GM12875 (cell line): ENCODE results near the gene GSX2.
"Not testable (repeated sequence)": the region's sequence is repeated elsewhere in the genome, so short reads cannot be mapped to it uniquely, and the experiment has no call there.

ENCODE experiments used
- H3K4me3 ChIP-seq: one replicate; pipeline ENCODE4 v1.5.1; 2011; ENCODE audit warnings: low read depth, low read length, control low read depth
- TF ChIP-seq, protein P1 (sequence below): IDR thresholded peaks from 2 replicates; pipeline ENCODE4 v1.5.1; 2011; ENCODE audit warnings: low read depth, mild to moderate bottlenecking, control low read depth, inconsistent platforms, low read length, moderate library complexity, borderline replicate concordance; ENCODE audit not compliant: insufficient read depth

GSX2 gene

DNA sequence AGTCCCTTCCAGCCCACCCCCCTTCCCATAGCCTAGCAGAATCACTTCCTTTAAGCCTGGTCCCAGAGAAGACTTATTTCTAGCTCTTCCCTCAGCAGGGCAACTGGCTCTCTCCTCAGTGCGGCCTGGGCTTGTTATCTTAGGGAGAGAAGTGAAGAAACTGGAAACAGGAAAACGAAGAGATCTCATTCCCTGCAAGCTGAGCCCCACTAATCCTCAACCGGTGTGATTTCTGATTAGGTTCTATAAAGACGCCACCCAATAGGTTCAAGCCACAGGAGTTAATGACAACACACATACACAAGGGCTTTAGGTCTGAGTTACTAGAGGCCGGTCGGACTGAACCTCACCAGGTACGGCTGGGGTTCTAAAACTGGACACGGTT, 3.2 kb downstream of the GSX2 start:
- TF ChIP-seq, protein P1, sequence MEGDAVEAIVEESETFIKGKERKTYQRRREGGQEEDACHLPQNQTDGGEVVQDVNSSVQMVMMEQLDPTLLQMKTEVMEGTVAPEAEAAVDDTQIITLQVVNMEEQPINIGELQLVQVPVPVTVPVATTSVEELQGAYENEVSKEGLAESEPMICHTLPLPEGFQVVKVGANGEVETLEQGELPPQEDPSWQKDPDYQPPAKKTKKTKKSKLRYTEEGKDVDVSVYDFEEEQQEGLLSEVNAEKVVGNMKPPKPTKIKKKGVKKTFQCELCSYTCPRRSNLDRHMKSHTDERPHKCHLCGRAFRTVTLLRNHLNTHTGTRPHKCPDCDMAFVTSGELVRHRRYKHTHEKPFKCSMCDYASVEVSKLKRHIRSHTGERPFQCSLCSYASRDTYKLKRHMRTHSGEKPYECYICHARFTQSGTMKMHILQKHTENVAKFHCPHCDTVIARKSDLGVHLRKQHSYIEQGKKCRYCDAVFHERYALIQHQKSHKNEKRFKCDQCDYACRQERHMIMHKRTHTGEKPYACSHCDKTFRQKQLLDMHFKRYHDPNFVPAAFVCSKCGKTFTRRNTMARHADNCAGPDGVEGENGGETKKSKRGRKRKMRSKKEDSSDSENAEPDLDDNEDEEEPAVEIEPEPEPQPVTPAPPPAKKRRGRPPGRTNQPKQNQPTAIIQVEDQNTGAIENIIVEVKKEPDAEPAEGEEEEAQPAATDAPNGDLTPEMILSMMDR, result no peak
- H3K4me3 ChIP-seq, result no peak overlapping the region

- no peak overlapping the region for H3K4me3 ChIP-seq
- TF ChIP-seq, protein P1, result no peak
These were observed 4.9 kb downstream of the GSX2 start for GRCh38 chr4:54104907-54105306.

GRCh38 chr4:54107951-54108748, 8.2 kb downstream of the GSX2 start:
- TF ChIP-seq, protein P1, result no peak
- no peak overlapping the region for H3K4me3 ChIP-seq

DNA sequence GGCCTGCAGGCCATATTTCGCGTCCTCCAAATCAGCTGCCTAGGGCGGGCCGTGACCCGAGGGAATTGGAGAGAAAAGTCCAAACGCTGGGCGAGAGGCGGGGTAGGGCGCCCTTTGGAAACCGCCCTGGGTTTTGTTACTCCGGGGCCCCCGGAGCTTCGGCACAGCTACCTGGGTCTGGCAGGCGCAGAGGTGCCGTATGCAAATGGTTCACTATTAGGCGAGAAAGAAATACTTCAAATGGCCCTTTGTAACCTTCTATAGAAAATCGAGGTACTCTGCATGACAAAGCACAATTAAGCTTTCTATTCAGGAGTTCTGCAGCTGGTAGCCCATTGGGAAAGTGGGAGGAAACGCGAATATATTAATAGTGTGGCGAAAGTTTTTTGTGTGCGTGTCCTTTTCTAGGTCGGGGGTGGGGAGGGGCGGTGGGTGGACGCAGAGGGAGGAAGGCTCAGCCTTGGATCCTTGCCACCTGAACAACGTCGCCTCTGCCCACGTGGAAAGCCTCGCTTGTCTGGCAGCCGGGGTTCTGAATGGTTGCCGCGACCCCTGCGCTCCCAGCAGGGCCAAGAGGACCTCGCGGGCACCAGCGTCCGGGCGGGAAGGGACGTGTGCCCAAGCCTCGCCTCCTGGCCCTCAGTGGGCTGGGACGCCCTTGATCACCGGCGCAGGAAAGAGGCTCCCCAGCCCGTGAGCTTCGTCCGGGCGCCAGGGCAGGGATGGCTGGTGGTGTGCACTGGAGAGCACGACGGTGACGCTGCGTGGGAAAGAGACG, 9.5 kb downstream of the GSX2 start:
- H3K4me3 ChIP-seq, result no peak overlapping the region
- TF ChIP-seq, protein P1, result no peak

DNA sequence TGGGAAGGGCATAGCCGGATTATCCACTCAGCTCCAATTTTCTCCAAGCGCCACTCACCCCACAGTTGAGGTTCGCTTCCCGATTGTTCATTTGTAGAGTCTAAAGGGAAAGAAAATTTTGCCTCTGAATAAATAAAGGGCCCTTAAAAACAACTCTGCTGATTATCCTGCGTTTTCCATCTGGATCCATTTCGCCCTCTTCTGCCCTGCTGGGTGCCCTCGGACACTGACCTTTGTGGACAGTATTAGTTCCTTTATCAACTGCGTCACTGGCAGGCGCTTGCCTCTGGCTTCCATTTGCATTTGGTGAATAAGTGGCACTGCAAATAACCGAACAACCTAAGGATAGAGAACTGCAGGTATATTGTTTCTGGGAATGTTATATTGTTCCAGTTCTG, 10.1 kb downstream of the GSX2 start:
- TF ChIP-seq, protein P1, result no peak
- no peak overlapping the region for H3K4me3 ChIP-seq

GRCh38 chr4:54113206-54113605, 13.2 kb downstream of the GSX2 start:
- H3K4me3 ChIP-seq, result not testable (repeated sequence)

DNA sequence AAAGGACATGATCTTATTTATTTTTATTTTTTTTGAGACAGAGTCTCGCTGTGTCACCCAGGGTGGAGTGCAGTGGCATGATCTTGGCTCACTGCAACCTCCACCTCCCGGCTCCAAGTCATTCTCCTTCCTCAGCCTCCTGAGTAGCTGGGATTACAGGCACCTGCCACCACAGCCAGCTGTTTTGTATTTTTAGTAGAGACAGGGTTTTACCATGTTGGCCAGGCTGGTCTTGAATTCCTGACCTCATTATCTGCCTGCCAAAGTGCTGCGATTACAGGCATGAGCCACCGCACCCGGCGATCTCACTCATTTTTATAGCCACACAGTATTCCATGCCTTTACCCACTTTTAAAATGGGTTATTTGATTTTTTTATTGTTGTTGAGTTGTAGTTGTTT, 16.3 kb downstream of the GSX2 start:
- not testable (repeated sequence) for H3K4me3 ChIP-seq
